ENCODE data around the gene HSD3B2. TPM values are rescaled to one million over a fixed set of nuclear protein-coding genes. Genes with fewer than 3 reads are reported as not detected.

Gene HSD3B2
- total RNA-seq, 1 experiment from 2014 or later = not detected

DNA sequence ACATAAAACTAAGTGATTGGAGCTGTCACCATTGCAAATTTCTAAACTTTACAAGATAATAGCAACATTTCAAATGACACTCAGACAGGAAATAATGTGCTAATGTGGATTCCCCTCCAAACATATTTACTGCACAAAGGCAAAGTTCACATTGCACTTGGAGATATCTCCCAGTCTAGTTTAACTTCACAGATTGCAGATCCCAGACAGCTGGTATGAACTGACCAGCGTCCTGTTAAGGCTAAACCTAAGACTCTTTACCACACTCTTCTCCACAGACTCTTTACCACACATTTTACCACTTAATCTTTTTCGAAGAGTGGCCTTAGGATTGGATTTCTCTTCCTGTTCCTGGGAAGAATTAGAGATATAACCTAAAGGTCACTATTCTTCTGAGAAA, 51.5 kb downstream of the HSD3B2 start:
- peaks cover 3 to 11% of the 10 kb centered on the region in 2 experiments; a peak in 3 of 4 replicates for H3K4me1 Mint-ChIP-seq
- WGBS (ENCODE audit: extremely low coverage, insufficient read length, low lambda C conversion rate) = no CpG with 5 or more reads among the region's 2 CpGs
- no peak overlapping the region for H3K4me2 ChIP-seq (ENCODE audit: insufficient read depth, insufficient read length, low read length)

More for the DNA sequence above, 51.5 kb downstream of the HSD3B2 start:
- no peaks in the 10 kb centered on the region for H3K9me3 Mint-ChIP-seq
- H3K4me3 Mint-ChIP-seq = no peak overlapping the region
- no peak overlapping the region for H2AFZ ChIP-seq (ENCODE audit: low read length)
- H3K14ac ChIP-seq (ENCODE audit: insufficient read depth, low read length) = no peak overlapping the region
- no peaks in the 10 kb centered on the region for H3K23me2 ChIP-seq (ENCODE audit: insufficient read length, low read depth, low read length, poor library complexity, severe bottlenecking)
- DNase-seq = no peak
- peaks cover 3% of the 10 kb centered on the region; the same call in 1 of the 2 replicates for H3K4me1 ChIP-seq (ENCODE audit: insufficient read depth, low read length)
- TF ChIP-seq, protein P1, sequence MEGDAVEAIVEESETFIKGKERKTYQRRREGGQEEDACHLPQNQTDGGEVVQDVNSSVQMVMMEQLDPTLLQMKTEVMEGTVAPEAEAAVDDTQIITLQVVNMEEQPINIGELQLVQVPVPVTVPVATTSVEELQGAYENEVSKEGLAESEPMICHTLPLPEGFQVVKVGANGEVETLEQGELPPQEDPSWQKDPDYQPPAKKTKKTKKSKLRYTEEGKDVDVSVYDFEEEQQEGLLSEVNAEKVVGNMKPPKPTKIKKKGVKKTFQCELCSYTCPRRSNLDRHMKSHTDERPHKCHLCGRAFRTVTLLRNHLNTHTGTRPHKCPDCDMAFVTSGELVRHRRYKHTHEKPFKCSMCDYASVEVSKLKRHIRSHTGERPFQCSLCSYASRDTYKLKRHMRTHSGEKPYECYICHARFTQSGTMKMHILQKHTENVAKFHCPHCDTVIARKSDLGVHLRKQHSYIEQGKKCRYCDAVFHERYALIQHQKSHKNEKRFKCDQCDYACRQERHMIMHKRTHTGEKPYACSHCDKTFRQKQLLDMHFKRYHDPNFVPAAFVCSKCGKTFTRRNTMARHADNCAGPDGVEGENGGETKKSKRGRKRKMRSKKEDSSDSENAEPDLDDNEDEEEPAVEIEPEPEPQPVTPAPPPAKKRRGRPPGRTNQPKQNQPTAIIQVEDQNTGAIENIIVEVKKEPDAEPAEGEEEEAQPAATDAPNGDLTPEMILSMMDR (conservative IDR thresholded peaks at IDR 0.05) = no peak
- no peak overlapping the region for H2AK5ac ChIP-seq (ENCODE audit: insufficient read length, low read length)
- H3K27me3 Mint-ChIP-seq (ENCODE audit: low read depth) = peaks cover 5% of the 10 kb centered on the region
- no peak overlapping the region for H4K8ac ChIP-seq (replicated peaks; ENCODE audit: insufficient read length, low read depth, low read length)
- no peak overlapping the region for H2BK20ac ChIP-seq (ENCODE audit: low read depth, low read length, poor library complexity, severe bottlenecking)
- no peak overlapping the region for H3T11ph ChIP-seq (ENCODE audit: low read length)
- H3K36me3 Mint-ChIP-seq (ENCODE audit: insufficient read depth in 1 of 3, low read depth in 3 of 3) = no peaks in the 10 kb centered on the region
- no peak overlapping the region for H3K27ac ChIP-seq (ENCODE audit: insufficient read length, low read depth, low read length)
- no peak overlapping the region for H3K23ac ChIP-seq (ENCODE audit: insufficient read length, low read depth, low read length)
- no peak overlapping the region for H2BK5ac ChIP-seq (ENCODE audit: insufficient read length, low read length)
- no peak overlapping the region for H4K5ac ChIP-seq (ENCODE audit: insufficient read length, low read depth, low read length)
- H3K9me3 ChIP-seq (ENCODE audit: control insufficient read depth, low read depth, low read length) = no peaks in the 10 kb centered on the region
- H3K18ac ChIP-seq (ENCODE audit: insufficient read length, low read depth, low read length) = no peak overlapping the region
- H3K4ac ChIP-seq (ENCODE audit: low read depth, low read length) = no peak overlapping the region
- H2BK15ac ChIP-seq (ENCODE audit: low read depth, low read length) = no peak overlapping the region
- H3K79me1 ChIP-seq (ENCODE audit: insufficient read depth, low read depth, low read length, poor library complexity, severe bottlenecking) = no peaks in the 10 kb centered on the region
- no peaks in the 10 kb centered on the region for H4K20me1 ChIP-seq (ENCODE audit: control insufficient read depth, insufficient read depth, insufficient read length)
- H3K27ac Mint-ChIP-seq = no peak overlapping the region
- H3K56ac ChIP-seq (ENCODE audit: insufficient read length, low read depth, low read length) = no peak overlapping the region
- no peaks in the 10 kb centered on the region for H3K79me2 ChIP-seq (ENCODE audit: insufficient read depth, low read length)
- H4K91ac ChIP-seq (ENCODE audit: insufficient read length, low read depth, low read length) = no peak overlapping the region
- no peaks in the 10 kb centered on the region for H3K27me3 ChIP-seq (ENCODE audit: insufficient read depth, low read length)
- no peak overlapping the region for H2BK120ac ChIP-seq (ENCODE audit: low read depth, low read length, poor library complexity, severe bottlenecking)
- H2BK12ac ChIP-seq (ENCODE audit: insufficient read length, low read depth, low read length) = no peak overlapping the region
- no peak overlapping the region for H3K9ac ChIP-seq (ENCODE audit: extremely low read depth, insufficient read length, low read length)
